GM12878 (cell line): ENCODE results near the gene OSTN. TPM values are rescaled to one million over a fixed set of nuclear protein-coding genes. Genes with fewer than 3 reads are reported as not detected.
"Not testable (repeated sequence)": the region's sequence is repeated elsewhere in the genome, so short reads cannot be mapped to it uniquely, and the experiment has no call there.

Source experiments
- ATAC-seq: fragments of 200-7000 bp; cut with Tn5 transposase; 3 replicates; pipeline ENCODE4 v1.9.1; 2020; ENCODE audit warnings: mild to moderate bottlenecking, moderate library complexity
- BruUV-seq: library from RNA; stranded (reverse); fragments of 400-500 nt; replicated peaks from 2 replicates; lab custom pipeline; 2021; lab: Mats Ljungman, UMichigan
- CTCF ChIA-PET: fragments of 300-600 bp; sonication (Branson Sonifier 250); formaldehyde crosslinking; extraction: SDS; loops from one replicate; lab custom pipeline; 2021; ENCODE audit warnings: inconsistent platforms; lab: Yijun Ruan, JAX
- POLR2A ChIA-PET: fragments of 350-600 bp; formaldehyde crosslinking; extraction: SDS; loops from one replicate; lab custom pipeline; 2021; ENCODE audit warnings: inconsistent platforms; lab: Charles Lee
- RAD21 ChIA-PET: fragments of 300-600 bp; sonication (Branson Sonifier 250); formaldehyde crosslinking; loops from one replicate; lab custom pipeline; 2023; ENCODE audit warnings: antibody characterized with exemption; ENCODE audit not compliant: unreplicated experiment; lab: Charles Lee
- SMC1A ChIA-PET: fragments of 300-600 bp; sonication (Branson Sonifier 250); formaldehyde crosslinking; loops from one replicate; lab custom pipeline; 2023; ENCODE audit not compliant: unreplicated experiment, uncharacterized antibody; lab: Charles Lee
- DNase-seq: peaks from one replicate; pipeline ENCODE4 v3.0.0-alpha.2; 2011; ENCODE audit warnings: low read depth, low spot score
- FAIRE-seq: peaks from 3 replicates; lab custom pipeline; 2011; peaks lifted over from hg19 to GRCh38; lab: Jason Lieb, UNC
- H2AFZ ChIP-seq: 2 replicates; pipeline ENCODE4 v1.6.0; 2011; ENCODE audit warnings: low read depth, low read length, control low read depth; ENCODE audit not compliant: control insufficient read depth
- H3K27ac ChIP-seq: 2 replicates; pipeline ENCODE4 v1.5.1; 2011; ENCODE audit warnings: control low read depth; ENCODE audit not compliant: control insufficient read depth, insufficient read depth
- H3K27me3 ChIP-seq, 2 experiments: replicated peaks in 1 of 2; 2 replicates each; pipeline versions ENCODE4 v1.6.0 to v1.6.1; 2011; ENCODE audit warnings: low read length in 1 of 2; ENCODE audit not compliant: control insufficient read depth in 2 of 2, insufficient read depth in 2 of 2
- H3K36me3 ChIP-seq, 2 experiments: 2 replicates each; pipeline ENCODE4 v1.5.1; 2011; ENCODE audit warnings: low read length in 1 of 2; ENCODE audit not compliant: control insufficient read depth in 2 of 2, insufficient read depth in 2 of 2
- H3K4me1 ChIP-seq: 2 replicates; pipeline ENCODE4 v1.6.1; 2011; ENCODE audit warnings: mild to moderate bottlenecking, low read length, moderate library complexity, mixed read lengths; ENCODE audit not compliant: control insufficient read depth, insufficient read depth
- H3K4me2 ChIP-seq: 2 replicates; pipeline ENCODE4 v1.6.0; 2011; ENCODE audit warnings: control low read depth; ENCODE audit not compliant: control insufficient read depth, insufficient read depth
- H3K4me3 ChIP-seq: fragments of 200-600 bp; sonication (generic); 2 replicates; pipeline ENCODE4 v1.5.1; 2016
- H3K79me2 ChIP-seq: 2 replicates; pipeline ENCODE4 v1.6.0; 2011; ENCODE audit warnings: low read length; ENCODE audit not compliant: control insufficient read depth, insufficient read depth
- H3K9ac ChIP-seq: 2 replicates; pipeline ENCODE4 v1.8.0; 2011; ENCODE audit warnings: low read length, control low read depth, mixed read lengths; ENCODE audit not compliant: control insufficient read depth, insufficient read depth
- H3K9me3 ChIP-seq: replicated peaks from 3 replicates; pipeline ENCODE4 v1.5.1; 2011; ENCODE audit warnings: mild to moderate bottlenecking, low read length; ENCODE audit not compliant: control insufficient read depth, insufficient read depth
- H4K20me1 ChIP-seq: 2 replicates; pipeline ENCODE4 v1.6.0; 2011; ENCODE audit not compliant: control insufficient read depth, insufficient read depth
- CHD4 ChIP-seq: fragments of 200-600 bp; sonication (generic); IDR thresholded peaks from 2 replicates; pipeline ENCODE4 v1.6.1; 2016; ENCODE audit warnings: mild to moderate bottlenecking
- CTCF ChIP-seq, 3 experiments: IDR thresholded peaks in 2 of 3; conservative IDR thresholded peaks in 1 of 3; 2 replicates each; pipeline ENCODE4 v1.5.1; 2011; ENCODE audit warnings: low read depth in 3 of 3, low read length in 3 of 3, mild to moderate bottlenecking in 3 of 3, control low read depth in 2 of 3, moderate library complexity in 2 of 3, inconsistent platforms in 1 of 3, mixed read lengths in 1 of 3; ENCODE audit not compliant: control insufficient read depth in 2 of 3, insufficient read depth in 1 of 3; ENCODE audit errors: extremely low read depth in 1 of 3
- E2F4 ChIP-seq: IDR thresholded peaks from 2 replicates; pipeline ENCODE4 v1.6.1; 2012; ENCODE audit warnings: low read depth, low read length, improper control_type of control experiment
- ESRRA ChIP-seq: IDR thresholded peaks from 2 replicates; pipeline ENCODE4 v1.6.1; 2012; ENCODE audit warnings: mild to moderate bottlenecking, low read length, improper control_type of control experiment
- IKZF2 ChIP-seq, 2 experiments: fragments of 450-650 bp; IDR thresholded peaks; 2 replicates each; pipeline ENCODE4 v1.6.1; 2017; ENCODE audit warnings: mild to moderate bottlenecking in 2 of 2, moderate library complexity in 2 of 2
- MEF2A ChIP-seq: IDR thresholded peaks from 2 replicates; pipeline ENCODE4 v1.6.1; 2011; ENCODE audit warnings: low read depth, mild to moderate bottlenecking, low read length, moderate library complexity; ENCODE audit not compliant: insufficient read depth
- SIX5 ChIP-seq: IDR thresholded peaks from 2 replicates; pipeline ENCODE4 v1.6.1; 2011; ENCODE audit warnings: mild to moderate bottlenecking, low read depth, low read length, moderate library complexity; ENCODE audit not compliant: severe bottlenecking
- SUZ12 ChIP-seq: fragments of 200-600 bp; sonication (generic); IDR thresholded peaks from one replicate; pipeline ENCODE4 v1.6.1; 2018; ENCODE audit warnings: antibody characterized with exemption, mild to moderate bottlenecking; ENCODE audit not compliant: unreplicated experiment
- ZBTB11 ChIP-seq: fragments of 450-650 bp; formaldehyde crosslinking; IDR thresholded peaks from 2 replicates; pipeline ENCODE4 v1.5.0; 2022; ENCODE audit warnings: mild to moderate bottlenecking, missing genetic modification characterization
- ZNF217 ChIP-seq: fragments of 450-650 bp; IDR thresholded peaks from 2 replicates; pipeline ENCODE4 v1.6.1; 2017; ENCODE audit warnings: antibody characterized with exemption, mild to moderate bottlenecking
- WGBS: methylation state at CpG from one replicate; pipeline ENCODE4 v1.1.6; 2016; ENCODE audit warnings: low lambda C conversion rate; ENCODE audit not compliant: insufficient replicate concordance, insufficient coverage; ENCODE audit errors: missing lambda C conversion rate; 5-methylcytosine and 5-hydroxymethylcytosine counted together
- in situ Hi-C: fragments of 300-500 bp; cut with MboI; formaldehyde crosslinking; loops from 9 replicates; pipeline ENCODE4 v1.14.3; 2018; ENCODE audit warnings: mixed read lengths
- intact Hi-C: fragments of 100-400 bp; cut with micrococcal nuclease; formaldehyde crosslinking; loops from one replicate; pipeline ENCODE4 v1.14.2; 2022; ENCODE audit not compliant: unreplicated experiment
- polyA plus RNA-seq, 11 experiments: library from polyadenylated mRNA; depleted of rRNA in 4 of 11; unstranded in 6 of 11; stranded (reverse) in 5 of 11; fragments of >200 nt; fragmentation: Nextera tagmentation in 4 of 11; fragmentation: Illumina TruSeq in 1 of 11; extraction: Ambion mirVana in 4 of 11; extraction: Trizol in 1 of 11; gene quantifications; 1 replicate in 1 of 11; 2 replicates in 10 of 11; pipeline versions ENCODE4 v1.2.1 to v1.2.3, GENCODE V29; 2011 to 2016; ENCODE audit warnings: inconsistent platforms in 2 of 11, missing spikeins in 2 of 11, low read depth in 1 of 11
- total RNA-seq, 4 experiments: library from RNA; depleted of rRNA in 3 of 4; stranded (reverse); fragments of >200 nt in 3 of 4; fragmentation: Illumina TruSeq in 1 of 4; extraction: Trizol in 1 of 4; gene quantifications; 2 replicates each; pipeline versions ENCODE4 v1.2.1 to v1.2.3, GENCODE V29; 2013 to 2021

OSTN gene
- total and polyA plus RNA-seq, 10 of the 15 experiments (the other 5 are each of a cell fraction or from before 2014, with no cell fraction given): 0.04 to 0.27 (median 0.06) TPM; not detected in 6

GRCh38 chr3:191192270-191192669 lies 6.8 kb upstream of the OSTN start:
- H3K4me1 ChIP-seq, H3K9ac ChIP-seq, H3K4me2 ChIP-seq, H3K27me3 ChIP-seq, RAD21 ChIA-PET, FAIRE-seq, H3K36me3 ChIP-seq, BruUV-seq, ATAC-seq, DNase-seq, H3K27ac ChIP-seq, in situ Hi-C loops, H3K79me2 ChIP-seq, H3K9me3 ChIP-seq, H3K4me3 ChIP-seq, H2AFZ ChIP-seq, CTCF ChIA-PET, intact Hi-C loops, H4K20me1 ChIP-seq: not testable (repeated sequence)
- ChIA-PET POLR2A (interaction anchor here (0.5 kb wide), 1 partner anchor 22 kb away, joined by 4 read pairs; no protein-coding TSS in a partner anchor), SMC1A (interaction anchor here (0.7 to 1.5 kb wide), 3 partner anchors 8 to 37 kb away, joined by 3 to 4 read pairs (median 4); no protein-coding TSS in a partner anchor)
- WGBS: 100% methylated on average over 4 of the region's 4 CpGs

- no peak for DNase-seq
- POLR2A ChIA-PET: interaction anchor here (0.5 kb wide), 1 partner anchor 22 kb away, joined by 4 read pairs; no protein-coding TSS in a partner anchor
- in situ Hi-C loops: no loop called here
- Histone ChIP-seq H3K36me3 (no peaks in the 10 kb centered on the region), H3K4me2 (no peak overlapping the region), H3K27ac (no peak overlapping the region)
- ATAC-seq: no peak
- RAD21 ChIA-PET: no interaction called here
- SMC1A ChIA-PET: interaction anchor here (0.9 to 1.5 kb wide), 3 partner anchors 8 to 38 kb away, joined by 3 to 4 read pairs (median 4); no protein-coding TSS in a partner anchor
- TF ChIP-seq ZBTB11 (CRISPR knock-in tag) (no peak), CTCF (IDR thresholded peaks at IDR 0.05 in 2 of 3, conservative IDR thresholded peaks at IDR 0.05 in 1 of 3; ENCODE audit: control insufficient read depth in 2 of 3, extremely low read depth in 1 of 3, insufficient read depth in 1 of 3, low read depth in 3 of 3, low read length in 3 of 3) (no peak), E2F4 (no peak), ZNF217 (no peak), MEF2A (no peak), IKZF2 (IDR thresholded peaks at IDR 0.05) (no peak), SIX5 (no peak), ESRRA (no peak), SUZ12 (no peak), CHD4 (no peak)
- TF ChIP-seq, all 136 proteins: peak for 0
- no TSS peak for BruUV-seq
- Histone ChIP-seq H2AFZ (no peak overlapping the region), H4K20me1 (no peaks in the 10 kb centered on the region), H3K4me3 (no peak overlapping the region), H3K9me3 (no peaks in the 10 kb centered on the region), H3K27me3 (no peaks in the 10 kb centered on the region), H3K4me1 (no peaks in the 10 kb centered on the region), H3K79me2 (no peaks in the 10 kb centered on the region), H3K9ac (no peak overlapping the region)
- CTCF ChIA-PET: no interaction called here
- intact Hi-C loops: no loop called here
- no peak for FAIRE-seq
These were observed 6.1 kb upstream of the OSTN start for GRCh38 chr3:191192941-191193340.
